Kidney (tissue), 14 donors: ENCODE data around the gene GOLPH3. TPM values are rescaled to one million over a fixed set of nuclear protein-coding genes. Genes with fewer than 3 reads are reported as not detected.

ENCODE experiments used
- DNase-seq, 5 donors: peaks; one replicate each; pipeline ENCODE4 v3.0.0-alpha.2; 2013 to 2020
- FAIRE-seq: peaks from 2 replicates; lab custom pipeline; 2012; peaks lifted over from hg19 to GRCh38; lab: Jason Lieb, UNC
- H3K27ac ChIP-seq, 2 donors: one replicate each; pipeline ENCODE4 v1.7.0; 2013; ENCODE audit warnings: low read depth in 2 of 2, low read length in 2 of 2, inconsistent platforms in 1 of 2
- H3K27me3 ChIP-seq: one replicate; pipeline ENCODE4 v1.7.1; 2013; ENCODE audit warnings: low read length, inconsistent platforms; ENCODE audit not compliant: control insufficient read depth, insufficient read depth
- H3K36me3 ChIP-seq, 3 donors: one replicate each; pipeline versions ENCODE4 v1.7.0 to v1.7.1; 2013; ENCODE audit warnings: low read length in 3 of 3, control low read depth in 1 of 3, inconsistent platforms in 1 of 3; ENCODE audit not compliant: insufficient read depth in 3 of 3, control insufficient read depth in 2 of 3
- H3K4me1 ChIP-seq, 3 donors: one replicate each; pipeline versions ENCODE4 v1.7.0 to v1.7.1; 2013; ENCODE audit warnings: low read length in 3 of 3, inconsistent platforms in 1 of 3, low read depth in 1 of 3; ENCODE audit not compliant: control insufficient read depth in 2 of 3, insufficient read depth in 2 of 3
- H3K4me3 ChIP-seq, 3 donors: one replicate each; pipeline versions ENCODE4 v1.7.0 to v1.8.1; 2013; ENCODE audit warnings: low read length in 3 of 3, control low read depth in 1 of 3, inconsistent platforms in 1 of 3
- H3K9ac ChIP-seq, 3 donors: one replicate each; pipeline versions ENCODE4 v1.7.0 to v1.7.1; 2013; ENCODE audit warnings: low read length in 3 of 3, control low read depth in 1 of 3, inconsistent platforms in 1 of 3
- H3K9me3 ChIP-seq, 3 donors: one replicate each; pipeline versions ENCODE4 v1.7.0 to v1.7.1; 2013; ENCODE audit warnings: low read length in 3 of 3, control low read depth in 1 of 3, inconsistent platforms in 1 of 3; ENCODE audit not compliant: control insufficient read depth in 2 of 3, insufficient read depth in 1 of 3
- intact Hi-C: fragments of 100-400 bp; cut with DNase I; formaldehyde crosslinking; loops from one replicate; pipeline ENCODE4 v1.11.1; 2022
- polyA plus RNA-seq: library from polyadenylated mRNA; stranded (reverse); fragments of 350-450 nt; fragmentation: Illumina TruSeq; extraction: RNeasy Lipid Tissue Mini Kit (QIAGEN cat#74804); gene quantifications from one replicate; pipeline ENCODE4 v1.2.3, GENCODE V29; 2014; ENCODE audit warnings: low read depth, low replicate concordance; ENCODE audit not compliant: insufficient read depth
- total RNA-seq: library from RNA; stranded (reverse); fragmentation: NEBNext Ultra II Directional; extraction: Animal tissue kit (Norgen Biotek cat#: 25700); gene quantifications from one replicate; pipeline ENCODE4 v1.2.1, GENCODE V29; 2021
- TF ChIP-seq, protein P1 (sequence below): IDR thresholded peaks from 3 replicates; pipeline ENCODE4 v1.5.1; 2012; ENCODE audit warnings: mild to moderate bottlenecking, moderate library complexity, borderline replicate concordance; ENCODE audit not compliant: insufficient read depth; ENCODE audit errors: extremely low read depth
- donor health status: control.
- donor health status: control.
- donor health status: control.
- donor health status: control.
- donor health status: control.
- donor health status: DM: yes; HTN: yes; CAD: no.
- donor health status: Normal renal cell carcinoma (clear cell type).

The GOLPH3 gene
- total and polyA plus RNA-seq, 2 donors from 2014 or later, result 38.5 to 118 TPM

DNA sequence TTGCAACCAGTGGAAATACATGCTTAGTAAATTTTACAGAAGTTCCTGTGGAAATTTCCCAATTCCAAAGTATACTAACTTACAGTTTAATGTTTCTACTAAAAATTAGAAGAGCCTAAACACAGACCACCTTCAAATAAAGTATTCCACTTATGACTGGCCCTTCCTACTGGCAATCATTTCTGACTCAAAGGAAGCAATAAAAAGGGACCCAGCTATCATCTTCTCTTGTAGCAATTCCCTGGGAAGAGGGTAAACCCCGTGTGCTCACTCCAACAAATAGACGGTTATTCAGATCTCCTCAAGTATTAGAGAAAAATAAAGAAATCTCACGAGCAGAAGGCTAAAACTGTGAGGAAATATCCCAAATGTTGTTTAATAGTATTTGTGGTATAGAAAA lies 43.3 kb downstream of the GOLPH3 start:
- H3K9me3 ChIP-seq, result no peaks in the 10 kb centered on the region
- no peaks in the 10 kb centered on the region for H3K27me3 ChIP-seq
- peaks cover 3 to 16% (median 4%) of the 10 kb centered on the region in 3 donors for H3K36me3 ChIP-seq
- DNase-seq, result no peak
- TF ChIP-seq, protein P1, sequence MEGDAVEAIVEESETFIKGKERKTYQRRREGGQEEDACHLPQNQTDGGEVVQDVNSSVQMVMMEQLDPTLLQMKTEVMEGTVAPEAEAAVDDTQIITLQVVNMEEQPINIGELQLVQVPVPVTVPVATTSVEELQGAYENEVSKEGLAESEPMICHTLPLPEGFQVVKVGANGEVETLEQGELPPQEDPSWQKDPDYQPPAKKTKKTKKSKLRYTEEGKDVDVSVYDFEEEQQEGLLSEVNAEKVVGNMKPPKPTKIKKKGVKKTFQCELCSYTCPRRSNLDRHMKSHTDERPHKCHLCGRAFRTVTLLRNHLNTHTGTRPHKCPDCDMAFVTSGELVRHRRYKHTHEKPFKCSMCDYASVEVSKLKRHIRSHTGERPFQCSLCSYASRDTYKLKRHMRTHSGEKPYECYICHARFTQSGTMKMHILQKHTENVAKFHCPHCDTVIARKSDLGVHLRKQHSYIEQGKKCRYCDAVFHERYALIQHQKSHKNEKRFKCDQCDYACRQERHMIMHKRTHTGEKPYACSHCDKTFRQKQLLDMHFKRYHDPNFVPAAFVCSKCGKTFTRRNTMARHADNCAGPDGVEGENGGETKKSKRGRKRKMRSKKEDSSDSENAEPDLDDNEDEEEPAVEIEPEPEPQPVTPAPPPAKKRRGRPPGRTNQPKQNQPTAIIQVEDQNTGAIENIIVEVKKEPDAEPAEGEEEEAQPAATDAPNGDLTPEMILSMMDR, result no peak
- no peak overlapping the region for H3K4me3 ChIP-seq
- no peak overlapping the region for H3K27ac ChIP-seq
- FAIRE-seq, result no peak
- intact Hi-C loops, result no loop called here
- peaks cover 0 to 12% (median 9%) of the 10 kb centered on the region in 3 donors for H3K4me1 ChIP-seq
- no peak overlapping the region for H3K9ac ChIP-seq

DNA sequence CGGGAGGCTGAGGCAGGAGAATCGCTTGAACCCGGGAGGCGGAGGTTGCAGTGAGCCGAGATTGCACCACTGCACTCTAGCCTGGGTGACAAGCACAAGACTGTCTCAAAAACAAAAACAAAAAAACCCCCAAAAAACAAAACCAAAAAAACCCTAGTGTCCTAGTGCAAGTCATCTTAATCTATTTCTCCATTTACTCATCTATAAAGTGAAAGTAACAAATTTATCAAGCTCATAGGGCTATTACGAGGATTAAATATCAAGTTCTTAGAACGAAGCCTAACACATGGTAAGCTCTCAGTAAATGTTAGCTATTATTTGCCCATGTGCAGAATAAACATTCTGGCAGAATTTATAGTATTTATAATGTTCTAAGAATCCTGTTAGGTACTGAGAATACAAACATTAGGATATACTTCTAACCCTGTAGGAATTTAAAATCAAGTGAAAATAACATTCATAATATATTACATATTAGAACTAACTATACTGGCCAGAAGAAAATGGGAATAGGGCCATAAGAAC lies 45.0 kb downstream of the GOLPH3 start:
- TF ChIP-seq, protein P1, result no peak
- Histone ChIP-seq H3K36me3 (peaks cover 0 to 7% (median 2%) of the 10 kb centered on the region in 3 donors), H3K9ac (no peak overlapping the region), H3K27ac (no peak overlapping the region), H3K9me3 (no peaks in the 10 kb centered on the region), H3K27me3 (no peaks in the 10 kb centered on the region), H3K4me3 (no peak overlapping the region), H3K4me1 (peaks cover 0 to 12% (median 9%) of the 10 kb centered on the region in 3 donors)
- intact Hi-C loops, result no loop called here
- no peak for FAIRE-seq
- no peak for DNase-seq

DNA sequence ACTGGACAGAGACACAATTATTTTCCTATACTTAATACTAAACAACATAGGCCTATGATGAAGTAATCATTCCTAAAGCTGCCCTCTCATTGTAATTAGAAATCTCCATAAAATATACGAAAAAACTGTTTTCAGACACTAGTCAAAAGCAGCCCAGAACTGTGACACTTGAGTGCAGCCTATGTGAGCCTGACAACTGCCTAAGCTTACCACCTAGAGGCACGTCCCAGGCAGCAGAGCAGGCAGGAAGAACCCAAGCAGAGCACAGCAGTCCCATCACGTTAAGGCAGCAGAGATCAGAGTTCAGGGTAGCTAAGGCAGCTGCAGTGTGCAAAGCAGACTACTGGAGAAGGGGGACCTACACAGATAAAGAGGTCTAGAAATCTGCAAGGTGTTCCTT lies 46.4 kb downstream of the GOLPH3 start:
- intact Hi-C loops, result no loop called here
- Histone ChIP-seq H3K9ac (no peak overlapping the region), H3K9me3 (no peaks in the 10 kb centered on the region), H3K27ac (no peak overlapping the region), H3K36me3 (peaks cover 0 to 7% (median 2%) of the 10 kb centered on the region in 3 donors), H3K4me3 (no peak overlapping the region), H3K4me1 (peaks cover 0 to 12% (median 9%) of the 10 kb centered on the region in 3 donors), H3K27me3 (no peaks in the 10 kb centered on the region)
- FAIRE-seq, result no peak
- TF ChIP-seq, protein P1, result no peak
- DNase-seq, result no peak

DNA sequence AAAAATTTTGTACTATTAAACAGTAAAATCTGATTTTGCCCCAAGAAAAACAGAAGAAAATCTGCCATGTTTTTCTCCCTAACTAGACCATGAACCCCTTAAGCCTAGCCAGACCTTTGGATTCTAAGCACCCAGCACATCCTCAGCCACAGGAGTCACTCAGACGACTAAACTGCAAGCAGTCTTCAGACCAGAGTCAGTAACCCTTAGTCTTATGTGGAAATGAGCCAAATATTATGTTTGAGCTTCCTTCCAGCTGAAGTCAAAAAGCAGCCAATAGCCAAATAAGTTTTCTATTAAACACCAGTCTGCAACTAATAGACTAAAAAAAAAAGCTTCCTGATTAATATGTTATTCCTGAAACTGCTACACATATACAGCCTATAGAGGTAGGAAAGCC lies 47.4 kb downstream of the GOLPH3 start:
- FAIRE-seq (peak; percentile 57), DNase-seq (peak in 1 of 5 donors; percentile 19)
- Histone ChIP-seq H3K36me3 (peaks cover 0 to 7% (median 2%) of the 10 kb centered on the region in 3 donors), H3K27ac (no peak overlapping the region), H3K4me3 (no peak overlapping the region), H3K27me3 (no peaks in the 10 kb centered on the region), H3K9ac (no peak overlapping the region), H3K4me1 (peaks cover 0 to 12% (median 9%) of the 10 kb centered on the region in 3 donors), H3K9me3 (no peaks in the 10 kb centered on the region)
- TF ChIP-seq, protein P1, result no peak
- intact Hi-C loops, result no loop called here
